ENCODE data around the gene SIN3A. TPM values are rescaled to one million over a fixed set of nuclear protein-coding genes. Genes with fewer than 3 reads are reported as not detected.

SIN3A gene
- total and polyA plus RNA-seq, 2 of the 8 experiments (the other 6 are each of a cell fraction or from before 2014, with no cell fraction given): 69.5 to 109 TPM

GRCh38 chr15:75325922-75326321 is 125.6 kb downstream of the SIN3A start (continued):
- TF ChIP-seq CTCF (IDR thresholded peaks at IDR 0.05; ENCODE audit: control extremely low read depth in 1 of 3, insufficient read depth in 1 of 3, low read depth in 1 of 3, low read length in 3 of 3) (no peak), JUN (IDR thresholded peaks at IDR 0.05; ENCODE audit: low read depth, low read length) (no peak), SP1 (IDR thresholded peaks at IDR 0.05; ENCODE audit: low read depth, low read length) (no peak), USF2 (IDR thresholded peaks at IDR 0.05; ENCODE audit: low read length) (no peak), TBP (IDR thresholded peaks at IDR 0.05; ENCODE audit: low read depth, low read length) (no peak)

Measured in H1 (cell line).